ENCODE measurements around the gene OSTF1.

The OSTF1 gene

GRCh38 chr9:75176037-75176436 lies 87.7 kb downstream of the OSTF1 start:
- TF ChIP-seq GLIS3 (CRISPR knock-in tag; IDR thresholded peaks at IDR 0.05) (no peak), ZNF565 (CRISPR knock-in tag; conservative IDR thresholded peaks at IDR 0.05; ENCODE audit: low read depth) (no peak), CREB5 (CRISPR knock-in tag; IDR thresholded peaks at IDR 0.05; ENCODE audit: low read depth) (no peak), PPARA (CRISPR knock-in tag; IDR thresholded peaks at IDR 0.05; ENCODE audit: borderline replicate concordance) (no peak), ARNTL (CRISPR knock-in tag; IDR thresholded peaks at IDR 0.05; ENCODE audit: borderline replicate concordance, low read depth) (no peak), CSDC2 (CRISPR knock-in tag; IDR thresholded peaks at IDR 0.05) (no peak), TOX (CRISPR knock-in tag; IDR thresholded peaks at IDR 0.05; ENCODE audit: borderline replicate concordance) (no peak), ZFP3 (CRISPR knock-in tag; IDR thresholded peaks at IDR 0.05) (no peak), BACH2 (CRISPR knock-in tag; IDR thresholded peaks at IDR 0.05; ENCODE audit: borderline replicate concordance) (no peak), ZNF8 (CRISPR knock-in tag; IDR thresholded peaks at IDR 0.05) (no peak), ISL1 (CRISPR knock-in tag; IDR thresholded peaks at IDR 0.05) (no peak), OSR1 (CRISPR knock-in tag; IDR thresholded peaks at IDR 0.05) (no peak), TCF4 (CRISPR knock-in tag; IDR thresholded peaks at IDR 0.05; ENCODE audit: borderline replicate concordance) (no peak), SNAI2 (CRISPR knock-in tag; IDR thresholded peaks at IDR 0.05) (no peak), ZNF70 (CRISPR knock-in tag; IDR thresholded peaks at IDR 0.05) (no peak), ZC3H10 (CRISPR knock-in tag; IDR thresholded peaks at IDR 0.05) (no peak), ZFP30 (CRISPR knock-in tag; IDR thresholded peaks at IDR 0.05) (no peak)
- TF ChIP-seq, protein P1, sequence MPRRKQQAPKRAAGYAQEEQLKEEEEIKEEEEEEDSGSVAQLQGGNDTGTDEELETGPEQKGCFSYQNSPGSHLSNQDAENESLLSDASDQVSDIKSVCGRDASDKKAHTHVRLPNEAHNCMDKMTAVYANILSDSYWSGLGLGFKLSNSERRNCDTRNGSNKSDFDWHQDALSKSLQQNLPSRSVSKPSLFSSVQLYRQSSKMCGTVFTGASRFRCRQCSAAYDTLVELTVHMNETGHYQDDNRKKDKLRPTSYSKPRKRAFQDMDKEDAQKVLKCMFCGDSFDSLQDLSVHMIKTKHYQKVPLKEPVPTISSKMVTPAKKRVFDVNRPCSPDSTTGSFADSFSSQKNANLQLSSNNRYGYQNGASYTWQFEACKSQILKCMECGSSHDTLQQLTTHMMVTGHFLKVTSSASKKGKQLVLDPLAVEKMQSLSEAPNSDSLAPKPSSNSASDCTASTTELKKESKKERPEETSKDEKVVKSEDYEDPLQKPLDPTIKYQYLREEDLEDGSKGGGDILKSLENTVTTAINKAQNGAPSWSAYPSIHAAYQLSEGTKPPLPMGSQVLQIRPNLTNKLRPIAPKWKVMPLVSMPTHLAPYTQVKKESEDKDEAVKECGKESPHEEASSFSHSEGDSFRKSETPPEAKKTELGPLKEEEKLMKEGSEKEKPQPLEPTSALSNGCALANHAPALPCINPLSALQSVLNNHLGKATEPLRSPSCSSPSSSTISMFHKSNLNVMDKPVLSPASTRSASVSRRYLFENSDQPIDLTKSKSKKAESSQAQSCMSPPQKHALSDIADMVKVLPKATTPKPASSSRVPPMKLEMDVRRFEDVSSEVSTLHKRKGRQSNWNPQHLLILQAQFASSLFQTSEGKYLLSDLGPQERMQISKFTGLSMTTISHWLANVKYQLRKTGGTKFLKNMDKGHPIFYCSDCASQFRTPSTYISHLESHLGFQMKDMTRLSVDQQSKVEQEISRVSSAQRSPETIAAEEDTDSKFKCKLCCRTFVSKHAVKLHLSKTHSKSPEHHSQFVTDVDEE (CRISPR knock-in tag; IDR thresholded peaks at IDR 0.05) = no peak
- TF ChIP-seq, protein P2, sequence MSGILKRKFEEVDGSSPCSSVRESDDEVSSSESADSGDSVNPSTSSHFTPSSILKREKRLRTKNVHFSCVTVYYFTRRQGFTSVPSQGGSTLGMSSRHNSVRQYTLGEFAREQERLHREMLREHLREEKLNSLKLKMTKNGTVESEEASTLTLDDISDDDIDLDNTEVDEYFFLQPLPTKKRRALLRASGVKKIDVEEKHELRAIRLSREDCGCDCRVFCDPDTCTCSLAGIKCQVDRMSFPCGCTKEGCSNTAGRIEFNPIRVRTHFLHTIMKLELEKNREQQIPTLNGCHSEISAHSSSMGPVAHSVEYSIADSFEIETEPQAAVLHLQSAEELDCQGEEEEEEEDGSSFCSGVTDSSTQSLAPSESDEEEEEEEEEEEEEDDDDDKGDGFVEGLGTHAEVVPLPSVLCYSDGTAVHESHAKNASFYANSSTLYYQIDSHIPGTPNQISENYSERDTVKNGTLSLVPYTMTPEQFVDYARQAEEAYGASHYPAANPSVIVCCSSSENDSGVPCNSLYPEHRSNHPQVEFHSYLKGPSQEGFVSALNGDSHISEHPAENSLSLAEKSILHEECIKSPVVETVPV (CRISPR knock-in tag; IDR thresholded peaks at IDR 0.05) = no peak
- TF ChIP-seq, protein P3, sequence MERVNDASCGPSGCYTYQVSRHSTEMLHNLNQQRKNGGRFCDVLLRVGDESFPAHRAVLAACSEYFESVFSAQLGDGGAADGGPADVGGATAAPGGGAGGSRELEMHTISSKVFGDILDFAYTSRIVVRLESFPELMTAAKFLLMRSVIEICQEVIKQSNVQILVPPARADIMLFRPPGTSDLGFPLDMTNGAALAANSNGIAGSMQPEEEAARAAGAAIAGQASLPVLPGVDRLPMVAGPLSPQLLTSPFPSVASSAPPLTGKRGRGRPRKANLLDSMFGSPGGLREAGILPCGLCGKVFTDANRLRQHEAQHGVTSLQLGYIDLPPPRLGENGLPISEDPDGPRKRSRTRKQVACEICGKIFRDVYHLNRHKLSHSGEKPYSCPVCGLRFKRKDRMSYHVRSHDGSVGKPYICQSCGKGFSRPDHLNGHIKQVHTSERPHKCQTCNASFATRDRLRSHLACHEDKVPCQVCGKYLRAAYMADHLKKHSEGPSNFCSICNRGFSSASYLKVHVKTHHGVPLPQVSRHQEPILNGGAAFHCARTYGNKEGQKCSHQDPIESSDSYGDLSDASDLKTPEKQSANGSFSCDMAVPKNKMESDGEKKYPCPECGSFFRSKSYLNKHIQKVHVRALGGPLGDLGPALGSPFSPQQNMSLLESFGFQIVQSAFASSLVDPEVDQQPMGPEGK (CRISPR knock-in tag; IDR thresholded peaks at IDR 0.05; ENCODE audit: borderline replicate concordance) = no peak
- no peak for ATAC-seq

- ATAC-seq = no peak
- TF ChIP-seq, protein P3 (CRISPR knock-in tag; IDR thresholded peaks at IDR 0.05; ENCODE audit: borderline replicate concordance) = no peak
- no peak for TF ChIP-seq ARNTL (CRISPR knock-in tag; IDR thresholded peaks at IDR 0.05; ENCODE audit: borderline replicate concordance, low read depth)
- no peak for TF ChIP-seq GLIS3 (CRISPR knock-in tag; IDR thresholded peaks at IDR 0.05)
- TF ChIP-seq CREB5 (CRISPR knock-in tag; IDR thresholded peaks at IDR 0.05; ENCODE audit: low read depth) = no peak
- TF ChIP-seq ZNF8 (CRISPR knock-in tag; IDR thresholded peaks at IDR 0.05) = no peak
- no peak for TF ChIP-seq ZNF565 (CRISPR knock-in tag; conservative IDR thresholded peaks at IDR 0.05; ENCODE audit: low read depth)
- TF ChIP-seq ISL1 (CRISPR knock-in tag; IDR thresholded peaks at IDR 0.05) = no peak
- TF ChIP-seq, protein P4, sequence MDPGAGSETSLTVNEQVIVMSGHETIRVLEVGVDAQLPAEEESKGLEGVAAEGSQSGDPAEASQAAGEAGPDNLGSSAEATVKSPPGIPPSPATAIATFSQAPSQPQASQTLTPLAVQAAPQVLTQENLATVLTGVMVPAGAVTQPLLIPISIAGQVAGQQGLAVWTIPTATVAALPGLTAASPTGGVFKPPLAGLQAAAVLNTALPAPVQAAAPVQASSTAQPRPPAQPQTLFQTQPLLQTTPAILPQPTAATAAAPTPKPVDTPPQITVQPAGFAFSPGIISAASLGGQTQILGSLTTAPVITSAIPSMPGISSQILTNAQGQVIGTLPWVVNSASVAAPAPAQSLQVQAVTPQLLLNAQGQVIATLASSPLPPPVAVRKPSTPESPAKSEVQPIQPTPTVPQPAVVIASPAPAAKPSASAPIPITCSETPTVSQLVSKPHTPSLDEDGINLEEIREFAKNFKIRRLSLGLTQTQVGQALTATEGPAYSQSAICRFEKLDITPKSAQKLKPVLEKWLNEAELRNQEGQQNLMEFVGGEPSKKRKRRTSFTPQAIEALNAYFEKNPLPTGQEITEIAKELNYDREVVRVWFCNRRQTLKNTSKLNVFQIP (CRISPR knock-in tag; IDR thresholded peaks at IDR 0.05; ENCODE audit: borderline replicate concordance, low read depth) = no peak
- no peak for TF ChIP-seq TOX (CRISPR knock-in tag; IDR thresholded peaks at IDR 0.05; ENCODE audit: borderline replicate concordance)
- no peak for TF ChIP-seq CSDC2 (CRISPR knock-in tag; IDR thresholded peaks at IDR 0.05)
- TF ChIP-seq, protein P2 (CRISPR knock-in tag; IDR thresholded peaks at IDR 0.05) = no peak
- no peak for TF ChIP-seq SNAI2 (CRISPR knock-in tag; IDR thresholded peaks at IDR 0.05)
- no peak for TF ChIP-seq OSR1 (CRISPR knock-in tag; IDR thresholded peaks at IDR 0.05)
Observed at GRCh38 chr9:75181750-75182149, 93.4 kb downstream of the OSTF1 start.
